ENCODE results near the gene HAPLN2.

Gene HAPLN2

DNA sequence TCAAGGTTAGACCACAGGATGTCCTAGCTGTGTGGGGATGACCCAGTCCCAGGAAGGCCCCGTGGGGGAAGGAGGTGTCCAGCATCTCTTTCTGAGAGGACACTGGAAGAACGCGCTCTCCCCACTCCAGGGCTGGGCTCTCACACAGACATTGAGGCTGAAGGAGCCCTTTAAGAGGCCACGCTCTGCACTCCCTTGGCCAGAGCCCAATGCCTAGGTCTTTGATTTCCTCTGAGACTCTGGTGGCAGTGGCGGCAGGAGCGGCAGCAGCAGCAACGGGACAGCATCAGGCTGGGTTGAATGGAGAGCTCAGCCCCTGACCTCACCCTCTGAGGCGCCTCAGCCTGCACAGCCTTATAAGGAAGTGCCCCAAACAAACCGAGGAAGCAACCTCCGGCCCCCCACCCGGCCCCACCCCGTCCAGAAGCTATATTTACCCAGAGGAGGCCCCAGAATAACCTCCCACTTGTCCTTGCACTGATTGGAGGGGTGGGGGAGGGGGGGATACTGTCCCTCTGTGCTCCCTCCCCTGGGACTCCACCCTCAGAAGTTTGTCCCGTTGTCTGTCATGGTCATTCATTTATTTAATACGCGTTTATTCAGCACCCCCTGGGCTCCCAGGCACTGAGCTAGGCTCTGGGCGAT is 45.7 kb downstream of the HAPLN2 start:
- DNase-seq = no peak

DNA sequence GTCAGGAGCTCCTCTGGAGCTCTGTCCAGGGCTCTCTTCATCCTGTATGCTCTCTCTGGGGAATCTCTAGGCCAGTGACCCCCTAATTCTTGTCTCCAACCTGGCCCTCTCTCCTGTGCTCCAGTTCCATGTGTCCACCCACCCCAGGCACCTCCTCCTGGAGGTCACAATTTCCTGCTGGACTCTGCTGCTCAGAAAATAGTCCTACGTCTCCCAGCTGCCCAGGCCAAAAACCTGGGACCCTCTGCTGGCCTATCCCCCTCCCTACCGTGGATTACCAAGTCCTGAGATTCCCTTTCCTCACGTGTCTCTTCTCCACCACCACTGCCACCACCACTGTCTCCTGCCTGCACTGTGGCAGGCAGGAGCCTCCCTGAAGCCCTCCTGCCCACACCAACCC is 46.3 kb downstream of the HAPLN2 start:
- no peak for DNase-seq

DNA sequence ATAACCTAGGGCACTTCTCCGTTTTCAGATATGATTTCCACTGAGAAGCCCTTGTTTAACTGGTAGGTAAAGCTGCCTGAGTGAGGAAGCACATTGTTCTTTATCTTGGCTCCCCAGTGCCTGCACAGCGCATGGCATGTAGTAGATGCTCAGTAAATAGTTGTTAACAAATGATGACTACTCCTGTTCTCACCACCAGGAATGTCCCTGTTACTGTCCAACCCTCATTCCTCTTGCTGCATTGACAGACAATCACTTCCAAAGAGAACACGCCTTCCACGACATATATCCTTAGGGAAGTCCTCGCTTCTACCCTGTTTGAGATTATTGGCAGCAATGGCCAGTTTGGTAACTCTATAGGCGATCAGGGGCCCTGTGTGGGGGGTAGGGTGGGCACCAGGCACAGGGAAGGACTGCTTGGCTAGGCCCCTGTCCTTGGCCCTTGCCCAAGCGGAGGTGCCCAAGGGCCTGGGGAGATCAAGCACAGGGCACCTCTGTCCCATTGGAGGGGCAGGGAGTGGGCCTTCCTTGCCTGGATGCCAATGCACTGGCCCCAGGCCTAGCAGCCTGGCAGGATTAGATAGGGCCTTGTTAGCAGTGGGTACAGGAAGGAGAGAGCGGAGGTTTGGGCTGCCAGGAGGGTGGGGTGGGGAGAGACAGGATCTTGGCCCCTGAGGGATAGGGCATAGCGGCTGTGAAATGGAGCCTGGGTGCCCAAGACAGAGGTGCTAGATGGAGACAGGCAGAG is 47.8 kb downstream of the HAPLN2 start:
- no peak for DNase-seq

DNA sequence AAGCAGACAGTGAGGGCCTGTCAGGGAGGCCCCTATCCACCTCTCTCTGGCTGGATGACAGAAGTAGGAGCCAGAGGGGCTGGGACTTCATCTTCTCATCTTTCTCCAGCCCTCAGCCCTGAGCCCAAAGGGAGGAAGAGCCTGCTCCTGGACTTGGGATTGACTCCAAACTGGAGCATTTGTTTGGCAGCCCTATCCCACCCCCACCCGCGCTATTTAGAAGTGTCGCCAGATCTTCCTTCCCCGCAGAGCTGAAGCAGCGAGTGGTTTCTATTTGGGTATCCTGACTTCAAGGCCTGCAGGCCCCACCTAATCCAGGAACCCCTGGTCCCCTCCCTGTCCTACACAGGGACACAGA is 48.4 kb downstream of the HAPLN2 start:
- no peak for DNase-seq

DNA sequence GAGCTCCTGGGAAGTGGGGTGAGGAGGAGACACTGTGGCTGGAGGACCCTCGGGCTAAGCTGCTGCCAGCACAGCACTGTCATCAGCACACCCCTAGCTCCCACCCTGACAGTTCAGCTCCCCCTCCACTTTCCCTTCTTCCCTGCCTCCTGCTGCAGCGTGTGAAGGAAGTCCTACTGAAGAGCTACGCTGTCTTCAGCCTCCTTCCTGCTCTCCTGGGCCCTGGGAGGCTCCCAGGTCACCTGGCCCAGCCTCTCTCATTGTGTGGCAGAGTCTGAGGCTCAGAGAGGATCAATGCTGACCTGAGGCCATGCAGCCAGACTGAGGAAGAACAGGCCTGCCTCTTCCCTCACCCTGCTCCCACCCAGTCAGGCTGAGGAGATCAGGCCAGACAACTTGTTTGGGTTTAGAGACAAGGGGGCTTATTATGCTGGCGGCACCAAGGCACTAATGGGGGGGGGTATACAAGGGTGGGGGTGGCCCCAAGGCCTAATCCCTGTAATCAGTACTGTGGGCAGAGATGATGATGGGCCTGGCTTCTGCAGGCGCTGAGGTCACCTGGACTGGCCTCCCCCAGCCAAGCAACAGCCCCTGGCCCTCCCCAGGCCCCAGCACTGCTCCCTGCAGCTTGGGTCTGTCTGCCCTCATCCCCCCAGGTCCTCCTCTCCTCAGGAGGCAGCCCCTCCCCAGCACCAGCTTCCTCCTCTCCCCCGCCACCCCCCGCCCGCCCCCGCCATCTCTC is 48.9 kb downstream of the HAPLN2 start:
- no peak for DNase-seq

DNA sequence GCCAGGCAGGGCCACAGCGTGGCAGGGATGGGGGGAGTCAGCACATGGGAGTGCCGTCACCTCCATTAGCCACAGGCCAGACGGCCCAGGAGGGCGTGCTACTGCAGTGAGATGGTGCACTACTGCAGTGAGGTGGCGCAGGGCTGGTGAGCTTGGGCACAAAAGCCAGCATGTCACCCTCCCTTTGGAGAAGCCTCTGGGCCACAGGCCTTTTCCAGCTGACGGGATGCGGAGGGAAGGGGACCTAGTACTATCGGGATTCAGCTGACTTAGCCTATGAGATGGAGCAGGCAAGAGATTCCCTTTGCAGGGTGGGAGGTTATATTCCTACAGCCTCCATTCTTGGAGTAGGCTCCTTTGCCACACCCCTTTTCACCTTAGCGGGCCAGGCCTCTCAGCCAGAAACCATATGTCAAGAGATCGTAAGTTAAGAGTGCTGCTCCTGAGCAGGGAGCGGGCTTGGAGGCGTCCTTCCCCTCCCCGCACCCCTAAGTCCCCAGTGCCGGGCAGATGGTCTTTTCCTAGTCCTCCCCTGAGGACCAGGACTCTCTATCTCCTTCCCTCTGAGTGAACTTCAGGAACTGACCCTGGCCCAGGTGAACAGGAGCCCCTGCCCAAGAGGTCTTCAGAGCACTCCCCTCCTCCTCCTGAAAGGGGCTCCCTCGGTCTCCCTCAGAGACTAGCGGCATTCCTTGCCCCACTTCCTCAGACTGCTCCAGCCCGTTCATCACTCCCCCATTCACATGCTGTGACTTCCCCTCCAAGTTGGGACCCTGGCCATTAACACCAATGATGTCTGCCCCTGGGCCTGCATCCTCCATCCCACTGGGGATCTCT is 49.8 kb downstream of the HAPLN2 start:
- no peak for DNase-seq

DNA sequence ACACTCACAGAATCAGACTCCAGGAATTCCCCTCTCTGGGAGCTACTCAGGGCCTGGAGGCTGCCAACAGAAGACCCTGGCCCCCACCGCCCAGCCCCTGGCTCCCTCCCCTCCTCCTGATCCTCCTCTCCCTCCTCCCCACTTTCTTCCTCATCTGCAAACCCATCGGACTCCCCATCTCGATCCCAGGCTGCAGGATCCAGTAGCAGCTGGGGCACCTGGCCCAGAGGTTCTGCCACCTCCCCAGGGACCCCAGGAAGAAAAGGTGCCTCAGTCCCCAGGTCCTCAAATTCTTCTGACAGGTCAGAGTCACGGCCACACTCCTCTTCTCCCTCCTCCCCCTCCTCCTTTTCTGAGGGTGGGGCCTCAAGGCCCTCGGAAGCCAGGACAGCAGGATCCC is 50.6 kb downstream of the HAPLN2 start:
- DNase-seq = no peak

DNA sequence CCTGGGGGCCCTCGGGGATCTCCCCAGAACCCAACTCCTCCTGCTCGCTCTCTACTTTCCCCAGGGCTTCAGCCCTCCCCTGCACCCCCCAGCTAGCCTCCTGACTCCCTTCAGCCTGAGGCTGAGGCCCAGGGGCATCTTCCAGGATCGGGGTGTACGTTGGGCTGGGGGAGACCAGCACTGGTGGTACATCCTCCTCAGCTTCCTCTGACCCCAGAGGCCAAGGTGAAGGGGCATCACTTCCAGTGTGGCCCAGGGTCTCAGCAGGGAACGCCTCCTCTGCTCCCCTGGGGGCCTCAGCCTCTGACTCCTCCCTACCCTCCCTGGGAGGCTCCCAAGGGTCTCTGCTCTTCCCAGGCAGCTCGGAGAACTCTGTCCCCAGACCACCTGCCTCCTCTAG is 51.1 kb downstream of the HAPLN2 start:
- no peak for DNase-seq

DNA sequence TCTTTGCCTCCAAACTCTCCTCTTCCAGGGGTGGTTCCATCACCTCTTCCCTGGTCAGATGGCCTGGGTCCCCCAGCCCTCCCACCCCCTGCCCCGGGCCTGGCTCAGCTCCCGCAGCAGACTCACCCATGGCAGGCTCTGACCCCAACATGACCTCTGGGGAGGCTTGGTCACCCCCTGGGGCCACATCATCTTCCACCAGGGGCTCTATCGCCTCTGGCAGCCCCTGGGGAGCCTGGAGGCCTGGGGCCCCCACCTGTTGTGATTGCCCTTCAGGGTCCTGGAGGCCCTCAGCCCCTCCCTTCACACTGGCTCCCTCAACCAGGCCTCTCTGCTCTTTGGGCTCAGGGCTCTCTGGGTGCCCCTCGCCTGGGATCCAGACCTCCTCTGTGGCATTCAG is 51.6 kb downstream of the HAPLN2 start:
- DNase-seq = no peak

DNA sequence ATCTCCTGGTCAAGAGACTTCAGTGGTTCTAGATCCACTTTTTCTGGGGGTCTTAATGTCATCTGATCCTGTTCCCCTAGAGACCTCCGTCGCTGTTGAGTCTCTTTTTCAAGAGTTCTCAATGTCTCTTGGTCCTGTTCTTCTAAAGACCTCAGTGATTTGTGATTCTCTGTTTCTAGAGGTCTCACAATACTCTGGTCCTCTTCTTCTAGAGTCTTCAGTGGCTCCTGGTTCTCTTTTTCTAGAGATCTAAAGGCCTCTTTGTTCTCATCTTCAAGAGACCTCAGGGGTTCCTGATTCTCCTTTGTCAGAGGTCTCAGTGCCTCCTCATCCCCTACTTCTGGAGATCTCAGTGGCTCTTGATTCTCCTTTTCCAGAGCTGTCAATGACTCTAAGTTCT is 52.6 kb downstream of the HAPLN2 start:
- DNase-seq = no peak

DNA sequence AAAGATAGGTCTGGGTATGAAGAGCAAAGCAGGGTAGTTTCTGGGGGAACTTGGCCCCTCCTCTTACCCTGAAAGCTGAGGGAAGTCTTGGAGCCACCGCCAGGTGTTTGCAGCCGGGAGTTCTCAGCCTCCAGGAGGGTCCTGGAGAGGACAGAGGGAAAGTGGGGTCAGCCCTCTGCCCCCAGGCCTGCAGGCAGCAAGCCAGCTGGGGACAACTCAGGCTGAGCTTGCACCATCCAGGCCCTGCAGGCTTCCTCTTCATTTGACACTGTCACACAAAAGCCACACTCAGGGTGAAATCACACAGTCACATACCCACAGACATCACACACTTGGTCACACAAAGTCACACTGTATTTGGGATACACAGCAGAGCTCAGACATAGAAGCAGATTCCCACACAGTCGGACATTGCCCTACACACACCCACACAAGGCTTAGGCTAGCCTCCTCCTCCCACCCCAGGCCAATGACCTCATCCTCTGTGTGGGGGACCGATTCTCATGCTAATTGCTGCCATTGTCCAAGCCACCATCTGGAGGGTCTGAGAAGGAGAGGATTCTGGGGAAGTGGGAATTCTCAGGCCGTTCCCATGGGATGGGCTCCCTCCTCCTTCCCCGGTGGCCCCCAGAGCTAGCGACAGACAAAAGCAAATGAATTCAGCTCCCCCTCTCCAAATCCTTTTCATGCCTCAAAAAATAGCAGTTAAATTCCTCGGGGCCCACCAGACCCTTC is 54.3 kb downstream of the HAPLN2 start:
- DNase-seq = no peak
